SH-SY5Y (cell line): Measurements from ENCODE around the gene ZNF76.

Experiments used
- GATA2 ChIP-seq: IDR thresholded peaks from 2 replicates; pipeline ENCODE4 v1.6.1; 2011; ENCODE audit warnings: mild to moderate bottlenecking, low read depth, low read length
- GATA3 ChIP-seq: IDR thresholded peaks from 2 replicates; pipeline ENCODE4 v1.6.1; 2011; ENCODE audit warnings: low read depth, mild to moderate bottlenecking, low read length, moderate library complexity

The ZNF76 gene

DNA sequence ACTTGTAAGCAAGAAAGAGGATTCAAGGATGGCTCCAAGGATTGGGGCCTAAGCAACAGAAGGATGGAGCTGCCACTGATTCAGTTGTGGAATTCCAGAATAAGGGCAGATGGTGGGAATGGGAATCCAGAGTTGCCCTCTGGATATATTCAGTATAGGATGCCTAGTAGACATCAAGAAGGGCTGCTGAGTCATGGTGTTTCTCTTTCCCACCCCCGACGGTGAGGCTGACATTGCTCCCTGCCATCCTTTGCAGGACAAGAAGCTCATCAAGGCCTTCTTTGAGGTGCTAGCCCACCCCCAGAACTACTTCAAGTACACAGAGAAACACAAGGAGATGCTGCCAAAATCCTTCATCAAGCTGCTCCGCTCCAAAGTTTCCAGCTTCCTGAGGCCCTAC lies 11.2 kb upstream of the ZNF76 start:
- no peak for TF ChIP-seq GATA3
- no peak for TF ChIP-seq GATA2

DNA sequence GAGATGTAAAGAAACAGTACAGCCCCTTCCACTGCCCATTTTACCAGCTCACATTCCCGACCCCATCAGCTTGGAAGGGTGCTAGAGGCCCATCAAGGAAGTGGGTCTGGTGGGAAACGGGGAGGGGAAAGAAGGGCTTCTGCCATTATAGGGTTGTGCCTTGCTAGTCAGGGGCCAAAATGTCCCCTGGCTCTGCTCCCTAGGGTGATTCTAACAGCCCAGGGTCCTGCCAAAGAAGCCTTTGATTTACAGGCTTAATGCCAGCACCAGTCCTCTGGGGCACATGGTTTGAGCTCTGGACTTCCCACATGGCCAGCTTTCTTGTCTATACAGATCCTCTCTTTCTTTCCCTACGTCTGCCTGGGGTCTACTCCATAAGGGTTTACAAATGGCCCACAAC lies 10.6 kb upstream of the ZNF76 start:
- TF ChIP-seq GATA3 (no peak), GATA2 (no peak)

DNA sequence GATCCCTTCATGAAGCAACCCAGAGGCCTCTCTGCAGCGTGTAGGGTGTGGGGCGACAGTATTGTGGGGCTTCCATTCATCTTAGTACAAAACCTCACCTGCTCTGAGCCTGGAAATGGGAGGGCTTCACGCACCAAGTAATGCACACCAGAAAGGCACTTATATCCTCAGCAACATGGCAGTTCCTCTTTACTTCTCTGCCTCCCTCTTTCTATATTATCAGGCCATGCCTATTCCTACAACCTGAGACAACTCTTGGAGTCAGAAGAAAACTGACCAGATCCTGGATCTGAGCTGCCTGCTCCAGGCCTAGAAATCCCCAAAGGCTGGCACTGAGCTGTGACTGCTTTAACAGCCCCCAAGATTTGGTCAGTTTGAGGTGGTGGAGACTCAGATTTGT lies 7.6 kb upstream of the ZNF76 start:
- TF ChIP-seq GATA3: no peak
- TF ChIP-seq GATA2: no peak

- TF ChIP-seq GATA2 (no peak), GATA3 (no peak)
Observed at GRCh38 chr6:35253249-35253648, 6.3 kb upstream of the ZNF76 start.

DNA sequence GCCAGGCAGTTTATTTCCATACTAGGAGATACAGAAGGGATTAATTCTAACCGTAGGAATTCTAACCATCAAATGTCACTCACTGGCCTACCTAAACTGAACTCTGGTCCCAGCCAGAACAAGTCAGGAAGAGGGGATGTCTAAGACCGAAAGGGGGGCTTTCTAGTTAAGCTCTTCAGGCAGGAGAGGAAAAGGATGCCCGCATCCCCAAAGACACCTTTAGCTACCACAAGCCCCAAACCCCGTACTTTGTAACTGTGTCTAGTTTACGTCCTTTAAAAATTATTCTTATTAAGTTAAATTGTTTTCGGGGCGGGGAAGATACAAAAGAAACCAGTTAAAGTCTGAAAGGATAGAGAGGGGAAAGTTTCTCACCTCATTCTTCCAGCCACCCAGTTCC lies 1.2 kb upstream of the ZNF76 start:
- no peak for TF ChIP-seq GATA2
- no peak for TF ChIP-seq GATA3

- TF ChIP-seq GATA2 (no peak), GATA3 (no peak)
Observed at GRCh38 chr6:35258858-35259193, 709 bp upstream of the ZNF76 start.

- TF ChIP-seq GATA3: no peak
Observed at GRCh38 chr6:35259948-35260590, 534 bp downstream of the ZNF76 start.

DNA sequence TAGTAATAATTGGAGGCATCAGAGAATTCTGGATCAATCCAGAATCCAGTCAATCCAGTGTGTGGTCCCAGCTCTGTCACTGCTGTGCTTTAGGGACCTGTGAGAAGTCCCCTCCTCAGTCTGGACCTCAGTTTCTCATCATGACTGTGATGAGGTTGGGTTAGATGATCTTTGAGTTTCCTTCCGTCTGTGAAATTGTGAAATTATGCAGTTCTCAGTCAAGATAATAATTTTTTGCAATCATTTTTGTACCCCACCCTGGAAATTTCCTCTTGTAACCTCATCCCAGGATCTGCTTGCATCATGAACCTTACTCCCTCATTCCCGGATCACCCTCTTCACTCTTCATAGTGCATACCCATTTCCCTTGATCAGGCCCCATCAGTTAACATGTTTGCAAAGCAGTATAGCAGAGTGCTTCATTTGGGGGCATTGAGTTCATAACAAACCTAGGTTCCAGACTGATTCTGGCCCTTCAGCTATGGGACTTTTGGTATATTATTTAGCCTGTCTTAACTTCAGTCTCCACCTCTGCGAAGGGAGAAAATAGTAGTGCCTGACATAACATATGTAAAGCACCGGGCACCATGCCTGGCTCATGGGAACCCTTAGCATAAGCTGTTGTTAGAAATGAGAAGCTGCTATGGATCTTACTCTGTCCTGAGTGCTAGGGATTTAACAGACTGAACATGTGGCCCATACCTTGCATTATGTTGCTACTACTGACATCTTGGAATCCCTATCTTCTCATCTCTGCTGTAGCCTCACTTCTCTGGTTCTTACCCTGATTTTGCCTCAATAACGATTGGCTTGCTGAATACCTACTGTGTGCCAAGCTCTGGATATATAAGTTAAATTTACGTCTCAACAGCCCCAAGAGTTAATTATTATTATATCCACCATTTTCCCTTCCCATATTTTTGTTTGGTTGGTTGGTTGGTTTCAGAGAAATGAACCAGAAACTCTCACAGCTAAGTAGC lies 1.3 kb downstream of the ZNF76 start:
- no peak for TF ChIP-seq GATA2
- TF ChIP-seq GATA3: no peak

GRCh38 chr6:35262596-35262995 lies 3.1 kb downstream of the ZNF76 start:
- no peak for TF ChIP-seq GATA2
- no peak for TF ChIP-seq GATA3

DNA sequence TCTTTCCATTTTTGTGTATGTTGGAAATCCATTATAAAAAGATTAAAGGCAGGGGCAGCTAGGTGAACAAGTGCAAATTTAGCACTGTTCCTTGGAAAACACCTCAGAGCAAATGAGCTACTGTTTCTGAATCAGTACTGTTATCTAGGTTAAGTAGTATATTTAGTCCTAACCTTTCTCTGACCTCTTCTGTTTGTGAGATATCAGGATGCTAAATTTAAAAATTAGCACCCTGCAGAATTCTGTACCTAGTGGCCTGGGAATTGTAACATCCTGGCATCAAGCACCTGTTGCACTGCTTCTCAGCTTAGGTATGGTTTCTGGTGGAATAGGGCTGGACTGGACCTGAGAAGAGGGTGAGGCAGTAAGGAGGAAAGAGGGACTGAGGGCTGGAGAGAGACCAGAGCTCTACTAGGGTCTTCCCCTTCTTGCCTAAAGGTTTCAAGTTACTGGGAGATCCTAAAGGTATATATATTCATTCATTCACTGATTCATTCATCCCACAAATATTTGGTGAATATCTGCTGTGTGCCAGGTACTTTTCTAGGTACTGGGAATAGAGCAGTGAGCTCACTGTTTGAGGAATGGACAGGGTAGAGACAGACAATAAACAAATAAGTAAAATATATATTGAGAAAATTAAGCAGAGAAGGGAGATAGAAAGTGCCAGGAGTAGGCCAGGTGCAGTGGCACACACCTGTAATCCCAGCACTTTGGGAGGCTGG lies 5.2 kb downstream of the ZNF76 start:
- TF ChIP-seq GATA2 (no peak), GATA3 (no peak)

DNA sequence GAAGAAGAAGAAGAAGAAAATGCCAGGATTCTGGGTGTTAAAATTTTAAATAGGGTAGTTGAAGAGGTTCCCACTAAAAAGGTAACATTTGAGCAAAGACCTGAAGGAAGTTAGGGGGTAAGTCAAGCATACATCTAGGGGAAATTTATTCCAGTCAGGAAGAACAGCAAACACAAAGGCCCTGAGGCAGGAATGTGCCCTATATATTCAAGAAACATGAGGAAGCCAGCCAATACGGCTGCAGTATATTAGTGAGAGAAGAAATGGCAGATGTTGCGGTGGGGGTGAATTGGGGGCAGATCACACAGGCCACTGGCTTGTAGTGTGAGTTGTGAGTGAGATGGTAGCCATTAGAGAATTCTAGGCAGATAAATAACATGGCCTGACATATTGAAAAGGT lies 6.0 kb downstream of the ZNF76 start:
- TF ChIP-seq GATA2: no peak
- no peak for TF ChIP-seq GATA3

DNA sequence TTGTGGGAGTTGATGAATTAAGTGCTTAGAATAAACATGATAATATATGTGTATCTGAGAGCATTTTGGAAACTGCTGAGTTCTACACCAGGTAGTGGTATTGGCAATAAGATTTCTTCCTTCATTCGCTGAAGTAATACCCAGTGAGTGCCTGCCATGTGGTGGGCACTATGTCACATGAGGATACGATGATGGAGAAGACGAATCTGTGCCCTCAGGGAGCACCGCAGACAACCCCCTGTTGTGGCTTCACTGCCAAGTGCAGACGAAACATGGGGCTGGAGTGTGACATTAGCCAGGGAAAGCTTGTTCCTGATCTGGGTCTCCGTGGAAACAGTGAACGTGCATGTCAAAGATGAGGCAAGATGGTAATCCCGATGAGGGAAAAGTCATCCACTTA lies 7.9 kb downstream of the ZNF76 start:
- TF ChIP-seq GATA3: no peak
- TF ChIP-seq GATA2: no peak

DNA sequence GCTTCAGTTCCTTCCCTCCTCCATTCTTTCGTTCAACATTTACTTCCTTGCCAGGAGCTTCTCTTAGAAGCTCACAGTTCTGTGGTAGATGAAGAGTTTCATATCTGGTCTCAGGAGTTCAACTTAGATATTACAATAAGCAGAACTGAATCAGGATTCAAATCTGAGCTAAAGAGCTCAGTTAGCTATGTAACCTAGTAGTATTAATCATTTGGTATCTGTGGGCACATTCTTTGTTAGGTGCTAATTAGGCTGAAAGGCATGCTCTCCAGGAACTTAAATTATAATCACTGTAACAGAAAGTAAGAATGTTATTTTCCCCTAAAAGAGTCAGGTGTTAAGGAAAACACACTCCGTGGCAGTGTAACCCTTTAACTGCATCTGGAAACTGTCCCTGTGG lies 8.4 kb downstream of the ZNF76 start:
- TF ChIP-seq GATA3 (no peak), GATA2 (no peak)

DNA sequence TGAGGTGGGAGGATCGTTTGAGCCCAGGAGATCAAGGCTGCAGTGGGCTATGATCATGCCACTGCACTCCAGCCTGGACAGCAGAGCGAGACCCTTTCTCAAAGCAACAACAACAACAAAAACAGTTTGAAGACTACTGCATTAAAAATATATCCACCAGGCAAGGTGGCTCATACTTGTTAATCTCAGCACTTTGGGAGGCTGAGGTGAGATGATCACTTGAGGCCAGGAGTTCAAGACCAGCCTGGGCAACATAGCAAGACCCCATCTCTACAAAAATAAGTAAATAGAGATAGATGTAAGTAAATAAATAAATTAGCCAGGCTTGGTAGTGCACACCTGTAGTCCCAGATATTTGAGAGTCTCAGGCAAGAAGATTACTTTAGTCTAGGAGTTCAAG lies 12.5 kb downstream of the ZNF76 start:
- TF ChIP-seq GATA3 (no peak), GATA2 (no peak)
